ACC112 (cell line): ENCODE results near the gene ZNF606.

Source experiments
- H2AFZ ChIP-seq: fragments of 200-600 bp; sonication (generic); one replicate; pipeline ENCODE4 v1.6.0; 2017; ENCODE audit warnings: antibody characterized with exemption, low read length; ENCODE audit not compliant: unreplicated experiment
- H3K27ac ChIP-seq: fragments of 200-600 bp; sonication (generic); 2 replicates; pipeline ENCODE4 v1.5.1; 2014; ENCODE audit warnings: low read depth, mild to moderate bottlenecking, antibody characterized with exemption, low read length, moderate library complexity
- H3K27me3 ChIP-seq: fragments of 200-600 bp; sonication (generic); 2 replicates; pipeline ENCODE4 v1.6.1; 2014; ENCODE audit warnings: mild to moderate bottlenecking, antibody characterized with exemption, low read length, moderate library complexity, mixed read lengths; ENCODE audit not compliant: insufficient read depth
- H3K36me3 ChIP-seq: fragments of 200-600 bp; sonication (generic); 2 replicates; pipeline ENCODE4 v1.6.1; 2016; ENCODE audit warnings: mild to moderate bottlenecking, antibody characterized with exemption, low read length, moderate library complexity, mixed read lengths; ENCODE audit not compliant: insufficient read depth
- H3K4me1 ChIP-seq: fragments of 200-600 bp; sonication (generic); one replicate; pipeline ENCODE4 v1.6.1; 2016; ENCODE audit warnings: low read length, mixed read lengths; ENCODE audit not compliant: insufficient read depth, unreplicated experiment, control insufficient read depth
- H3K4me3 ChIP-seq: fragments of 200-600 bp; sonication (generic); 2 replicates; pipeline ENCODE4 v1.5.1; 2014; ENCODE audit warnings: mild to moderate bottlenecking, low read depth, low read length
- H3K79me2 ChIP-seq: fragments of 200-600 bp; sonication (generic); one replicate; pipeline ENCODE4 v1.6.0; 2016; ENCODE audit warnings: low read length; ENCODE audit not compliant: control insufficient read depth, unreplicated experiment, insufficient read depth

The ZNF606 gene

GRCh38 chr19:57964761-57965160, 37.9 kb downstream of the ZNF606 start:
- Histone ChIP-seq H3K27me3 (no peaks in the 10 kb centered on the region), H2AFZ (no peak overlapping the region), H3K79me2 (no peaks in the 10 kb centered on the region), H3K36me3 (no peaks in the 10 kb centered on the region), H3K4me1 (no peaks in the 10 kb centered on the region), H3K27ac (no peak overlapping the region), H3K4me3 (no peak overlapping the region)

GRCh38 chr19:57961785-57962184, 40.8 kb downstream of the ZNF606 start:
- Histone ChIP-seq H3K79me2 (no peaks in the 10 kb centered on the region), H3K36me3 (no peaks in the 10 kb centered on the region), H3K4me1 (no peaks in the 10 kb centered on the region), H3K27me3 (no peaks in the 10 kb centered on the region), H2AFZ (no peak overlapping the region), H3K4me3 (no peak overlapping the region), H3K27ac (no peak overlapping the region)

DNA sequence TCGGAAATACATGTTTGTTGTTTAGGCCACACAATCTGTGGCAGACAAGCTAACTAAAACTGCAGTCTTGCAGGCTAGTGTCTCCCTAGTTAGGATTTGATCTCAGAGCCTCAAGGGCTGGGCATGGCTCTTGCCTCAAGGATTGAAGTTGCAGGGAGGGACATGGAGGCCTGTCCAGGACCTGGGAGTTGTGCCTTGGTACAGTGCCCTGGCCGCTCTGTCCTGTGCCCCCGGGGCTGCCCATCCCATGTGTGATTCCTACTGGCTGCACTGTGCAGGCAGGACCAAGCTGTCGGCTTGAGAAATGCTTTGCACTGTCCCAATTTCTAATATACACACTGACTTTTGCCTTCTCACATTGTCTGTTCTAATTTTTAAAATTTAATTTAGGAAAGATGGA, 47.6 kb downstream of the ZNF606 start:
- no peak overlapping the region for H3K27ac ChIP-seq

GRCh38 chr19:57949702-57950101, 52.9 kb downstream of the ZNF606 start:
- Histone ChIP-seq H2AFZ (no peak overlapping the region), H3K27ac (no peak overlapping the region), H3K4me1 (no peaks in the 10 kb centered on the region), H3K4me3 (no peak overlapping the region), H3K27me3 (no peaks in the 10 kb centered on the region), H3K79me2 (peaks cover 26% of the 10 kb centered on the region), H3K36me3 (no peaks in the 10 kb centered on the region)

More for the DNA sequence above, 47.6 kb downstream of the ZNF606 start:
- no peak overlapping the region for H2AFZ ChIP-seq
- no peaks in the 10 kb centered on the region for H3K79me2 ChIP-seq
- H3K36me3 ChIP-seq: no peaks in the 10 kb centered on the region
- no peak overlapping the region for H3K4me3 ChIP-seq
- H3K4me1 ChIP-seq: no peaks in the 10 kb centered on the region
- no peaks in the 10 kb centered on the region for H3K27me3 ChIP-seq

DNA sequence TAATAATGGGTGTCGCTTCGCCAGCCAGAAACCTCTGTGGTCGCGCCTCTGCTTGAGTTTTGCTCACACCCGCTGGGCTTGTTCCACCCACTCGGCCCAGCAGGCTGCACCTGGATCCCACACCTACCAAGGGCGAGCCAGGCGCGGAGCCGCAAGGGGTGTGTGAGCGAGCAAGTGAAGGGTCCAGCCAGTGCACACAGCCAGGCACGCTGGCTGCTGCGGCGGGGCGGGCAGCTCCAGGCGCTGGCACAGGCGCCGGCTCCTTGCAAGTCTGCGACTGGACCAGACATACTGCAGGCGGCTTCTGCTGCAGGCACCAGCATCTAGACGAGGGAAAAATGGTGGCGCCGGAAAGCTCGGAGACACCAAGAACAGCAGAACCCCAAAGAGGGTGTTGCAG, 53.3 kb downstream of the ZNF606 start:
- Histone ChIP-seq H3K4me1 (no peaks in the 10 kb centered on the region), H3K27ac (no peak overlapping the region), H3K36me3 (no peaks in the 10 kb centered on the region), H3K4me3 (no peak overlapping the region), H2AFZ (no peak overlapping the region), H3K79me2 (peaks cover 28% of the 10 kb centered on the region), H3K27me3 (no peaks in the 10 kb centered on the region)

- peak within 1 kb of the TSS; percentile 70 for H3K27ac ChIP-seq
- peak within 1 kb of the TSS; percentile 50 for H2AFZ ChIP-seq
- H3K4me1 ChIP-seq: no peaks in the 10 kb centered on the region
- peak within 1 kb of the TSS; percentile 89 for H3K4me3 ChIP-seq
- peaks cover 42% of the 10 kb centered on the region for H3K79me2 ChIP-seq
- peaks cover 16% of the 10 kb centered on the region for H3K36me3 ChIP-seq
- no peaks in the 10 kb centered on the region for H3K27me3 ChIP-seq
These were observed 55.0 kb downstream of the ZNF606 start, which contains the start of gene ZNF256 for GRCh38 chr19:57947419-57948134. ZNF256 (minus strand) TSS chr19:57947706; CDS start chr19:57947474, 232 bp downstream.

- peak overlapping the region; percentile 70; the same call in 1 of the 2 replicates for H3K27ac ChIP-seq
- H3K79me2 ChIP-seq: peaks cover 44% of the 10 kb centered on the region
- peaks cover 21% of the 10 kb centered on the region for H3K36me3 ChIP-seq
- H3K4me3 ChIP-seq: peak overlapping the region; percentile 89
- H3K4me1 ChIP-seq: no peaks in the 10 kb centered on the region
- H2AFZ ChIP-seq: peak overlapping the region; percentile 32
- H3K27me3 ChIP-seq: no peaks in the 10 kb centered on the region
These were observed 55.6 kb downstream of the ZNF606 start for GRCh38 chr19:57947088-57947418.

- peak overlapping the region; percentile 89 for H3K4me3 ChIP-seq
- H3K79me2 ChIP-seq: peaks cover 44% of the 10 kb centered on the region
- H3K4me1 ChIP-seq: no peaks in the 10 kb centered on the region
- H3K27me3 ChIP-seq: no peaks in the 10 kb centered on the region
- H2AFZ ChIP-seq: no peak overlapping the region
- no peak overlapping the region for H3K27ac ChIP-seq
- H3K36me3 ChIP-seq: peaks cover 29% of the 10 kb centered on the region
These were observed 56.3 kb downstream of the ZNF606 start for GRCh38 chr19:57946316-57946715.

DNA sequence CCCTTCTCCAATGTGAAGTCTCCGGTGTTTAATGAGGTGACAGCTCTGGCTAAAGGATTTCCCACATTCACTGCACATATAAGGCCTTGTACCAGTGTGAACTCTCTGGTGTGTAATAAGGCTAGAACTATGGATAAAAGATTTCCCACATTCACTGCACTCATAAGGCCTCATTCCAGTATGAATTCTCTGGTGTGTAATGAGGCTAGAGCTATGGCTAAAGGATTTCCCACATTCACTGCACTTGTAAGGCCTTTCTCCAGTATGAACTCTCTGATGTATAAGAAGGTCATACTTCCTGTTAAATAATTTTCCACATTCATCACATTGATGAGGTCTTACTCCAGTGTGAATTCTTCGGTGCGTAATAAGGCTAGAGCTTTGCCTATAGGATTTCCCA, 61.0 kb downstream of the ZNF606 start:
- Histone ChIP-seq H3K79me2 (peaks cover 37% of the 10 kb centered on the region), H3K27me3 (no peaks in the 10 kb centered on the region), H3K27ac (no peak overlapping the region), H2AFZ (no peak overlapping the region), H3K36me3 (peaks cover 37% of the 10 kb centered on the region), H3K4me1 (no peaks in the 10 kb centered on the region), H3K4me3 (no peak overlapping the region)

GRCh38 chr19:57935731-57936130, 66.9 kb downstream of the ZNF606 start:
- H3K4me3 ChIP-seq: peak overlapping the region; percentile 94; the same call in 1 of the 2 replicates
- H2AFZ ChIP-seq: no peak overlapping the region
- H3K27ac ChIP-seq: no peak overlapping the region
- H3K36me3 ChIP-seq: peaks cover 19% of the 10 kb centered on the region
- H3K4me1 ChIP-seq: no peaks in the 10 kb centered on the region
- no peaks in the 10 kb centered on the region for H3K27me3 ChIP-seq
- H3K79me2 ChIP-seq: peaks cover 7% of the 10 kb centered on the region
